ENCODE measurements around the gene WDR27. TPM values are rescaled to one million over a fixed set of nuclear protein-coding genes. Genes with fewer than 3 reads are reported as not detected.

The WDR27 gene
- total RNA-seq, 2 donors from 2014 or later: 17.8 to 53.1 TPM

GRCh38 chr6:169542491-169542890 is 159.3 kb downstream of the WDR27 start:
- no peak overlapping the region for H3K4me3 ChIP-seq
- 76% methylated on average over 1 of the region's 1 CpG for WGBS
- DNase-seq (ENCODE audit: low spot score): no peak
- TF ChIP-seq POLR2A (IDR thresholded peaks at IDR 0.05) (no peak), POLR2AphosphoS5 (IDR thresholded peaks at IDR 0.05) (no peak), CTCF (IDR thresholded peaks at IDR 0.05) (no peak)
- H3K4me1 ChIP-seq (replicated peaks): no peaks in the 10 kb centered on the region
- intact Hi-C loops (cut with DNase I): no loop called here
- H3K36me3 ChIP-seq: no peaks in the 10 kb centered on the region
- no peak overlapping the region for H3K27ac ChIP-seq
- H3K27me3 ChIP-seq (replicated peaks; ENCODE audit: insufficient read depth): no peaks in the 10 kb centered on the region
- no peaks in the 10 kb centered on the region for H3K9me3 ChIP-seq

GRCh38 chr6:169539176-169539897 is 162.5 kb downstream of the WDR27 start:
- 86% methylated on average over 5 of the region's 5 CpGs for WGBS
- intact Hi-C loops (cut with DNase I): no loop called here
- Histone ChIP-seq H3K4me1 (replicated peaks) (no peaks in the 10 kb centered on the region), H3K27me3 (replicated peaks; ENCODE audit: insufficient read depth) (no peaks in the 10 kb centered on the region), H3K4me3 (no peak overlapping the region), H3K27ac (no peak overlapping the region), H3K36me3 (no peaks in the 10 kb centered on the region), H3K9me3 (no peaks in the 10 kb centered on the region)
- TF ChIP-seq POLR2A (IDR thresholded peaks at IDR 0.05) (no peak), POLR2AphosphoS5 (IDR thresholded peaks at IDR 0.05) (no peak), CTCF (IDR thresholded peaks at IDR 0.05) (no peak)
- DNase-seq (ENCODE audit: low spot score): no peak

- no peak for DNase-seq (ENCODE audit: low spot score)
- Histone ChIP-seq H3K4me1 (replicated peaks) (no peaks in the 10 kb centered on the region), H3K27ac (no peak overlapping the region), H3K27me3 (replicated peaks; ENCODE audit: insufficient read depth) (no peaks in the 10 kb centered on the region), H3K36me3 (no peaks in the 10 kb centered on the region), H3K9me3 (no peaks in the 10 kb centered on the region), H3K4me3 (no peak overlapping the region)
- intact Hi-C loops (cut with DNase I): no loop called here
- 70% methylated on average over 5 of the region's 5 CpGs for WGBS
- no peak for TF ChIP-seq CTCF (IDR thresholded peaks at IDR 0.05)
- TF ChIP-seq POLR2AphosphoS5 (IDR thresholded peaks at IDR 0.05): no peak
- no peak for TF ChIP-seq POLR2A (IDR thresholded peaks at IDR 0.05)
These were observed 165.2 kb downstream of the WDR27 start for GRCh38 chr6:169536446-169537170.

- Histone ChIP-seq H3K4me1 (replicated peaks) (peaks cover 4% of the 10 kb centered on the region), H3K36me3 (no peaks in the 10 kb centered on the region), H3K27ac (no peak overlapping the region), H3K27me3 (replicated peaks; ENCODE audit: insufficient read depth) (no peaks in the 10 kb centered on the region), H3K4me3 (no peak overlapping the region), H3K9me3 (no peaks in the 10 kb centered on the region)
- 93% methylated on average over 3 of the region's 3 CpGs for WGBS
- intact Hi-C loops (cut with DNase I): no loop called here
- TF ChIP-seq CTCF (IDR thresholded peaks at IDR 0.05) (no peak), POLR2AphosphoS5 (IDR thresholded peaks at IDR 0.05) (no peak), POLR2A (IDR thresholded peaks at IDR 0.05) (no peak)
- no peak for DNase-seq (ENCODE audit: low spot score)
These were observed 167.8 kb downstream of the WDR27 start for GRCh38 chr6:169534039-169534421.

Measured in prostate gland (tissue), 2 donors.